Activated CD8-positive, alpha-beta memory T cell treated with anti-CD3 and anti-CD28 coated beads, Interleukin-2, amount 10 ng/mL, durations not matched to agents 7 days and 5 days (primary cell): Measurements from ENCODE around the gene ANO1. TPM values are rescaled to one million over a fixed set of nuclear protein-coding genes. Genes with fewer than 3 reads are reported as not detected.

Experiments used
- total RNA-seq, 2 experiments: library from RNA; stranded (reverse); gene quantifications; one replicate each; pipeline ENCODE4 v1.2.3, GENCODE V29; 2021

ANO1 gene
- total RNA-seq, 2 experiments from 2014 or later: not detected

Other genes starting within 250 kb of the ANO1 start
- 10 to 100 TPM; 37.4 to 41.4 TPM for gene FADD, start 125.0 kb downstream of the ANO1 start, total RNA-seq
- gene PPFIA1, start 192.4 kb downstream of the ANO1 start, total RNA-seq: 10 to 100 TPM; 35.7 to 38.7 TPM